GM18505 (cell line): ENCODE results near the gene DNAJC13.
A peak's percentile ranks its signal among the peaks of the same experiment; 100 is the strongest.
"Not testable (repeated sequence)": the region's sequence is repeated elsewhere in the genome, so short reads cannot be mapped to it uniquely, and the experiment has no call there.

Source experiments
- ATAC-seq: cut with Tn5 transposase; IDR thresholded peaks from one replicate; pipeline ENCODE4 v1.9.1; 2021; ENCODE audit not compliant: unreplicated experiment
- POLR2A ChIP-seq: IDR thresholded peaks from 4 replicates; pipeline ENCODE4 v1.6.1; 2011; ENCODE audit warnings: borderline replicate concordance; ENCODE audit not compliant: insufficient read depth, insufficient read length; ENCODE audit errors: extremely low read depth

The DNAJC13 gene

DNA sequence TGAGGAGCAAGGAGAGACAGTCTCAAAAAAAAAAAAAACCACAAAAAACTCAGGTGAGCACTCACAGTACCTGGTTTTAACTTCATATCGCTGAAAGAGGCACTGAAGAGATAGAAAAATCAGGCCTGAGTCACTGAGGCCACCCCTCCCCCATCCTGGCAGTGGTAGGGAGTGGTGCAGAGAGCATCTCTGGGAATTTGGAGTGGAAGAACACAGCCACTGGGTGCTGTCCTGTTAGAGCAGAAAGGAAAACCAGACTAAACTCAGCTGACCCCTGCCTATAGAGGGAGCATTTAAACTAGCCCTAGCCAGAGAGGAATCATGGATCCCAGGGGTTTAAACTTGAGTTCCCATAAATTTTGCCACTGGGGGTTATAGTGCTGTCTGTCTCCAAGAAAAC, 22.2 kb upstream of the DNAJC13 start:
- TF ChIP-seq POLR2A = no peak
- no peak for ATAC-seq

DNA sequence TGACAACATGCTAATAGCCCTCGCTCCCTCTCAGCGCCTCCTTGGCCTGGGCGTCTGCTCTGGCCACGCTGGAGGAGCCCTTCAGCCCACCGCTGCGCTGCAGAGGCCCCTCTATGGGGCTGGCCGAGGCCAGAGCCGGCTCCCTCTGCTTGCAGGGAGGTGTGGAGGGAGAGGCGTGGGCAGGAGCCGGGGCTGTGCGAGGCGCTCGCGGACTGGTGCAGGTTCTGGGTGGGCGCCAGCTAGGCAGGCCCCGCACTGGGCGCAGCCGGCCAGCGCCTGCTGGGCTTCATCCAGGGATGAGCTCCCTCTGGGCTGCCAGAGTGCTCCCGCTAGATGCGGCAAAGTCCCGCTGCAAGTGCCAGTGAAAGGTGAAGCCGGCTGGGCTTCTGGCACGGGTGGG, 21.0 kb upstream of the DNAJC13 start:
- no peak for TF ChIP-seq POLR2A
- no peak for ATAC-seq

DNA sequence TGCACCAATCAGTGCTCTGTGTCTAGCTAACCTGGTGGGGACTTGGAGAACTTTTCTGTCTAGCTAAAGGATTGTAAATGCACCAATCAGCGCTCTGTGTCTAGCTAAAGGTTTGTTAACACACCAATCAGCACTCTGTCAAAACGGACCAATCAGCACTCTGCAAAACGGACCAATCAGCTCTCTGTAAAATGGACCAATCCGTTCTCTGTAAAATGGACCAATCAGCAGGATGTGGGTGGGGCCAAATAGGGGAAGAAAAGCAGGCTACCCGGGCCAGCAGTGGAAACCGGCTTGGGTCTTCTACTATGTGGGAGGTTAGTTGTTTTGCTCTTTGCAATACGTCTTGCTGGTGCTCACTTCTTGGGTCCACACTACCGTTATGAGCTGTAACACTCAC, 20.5 kb upstream of the DNAJC13 start:
- ATAC-seq = not testable (repeated sequence)

DNA sequence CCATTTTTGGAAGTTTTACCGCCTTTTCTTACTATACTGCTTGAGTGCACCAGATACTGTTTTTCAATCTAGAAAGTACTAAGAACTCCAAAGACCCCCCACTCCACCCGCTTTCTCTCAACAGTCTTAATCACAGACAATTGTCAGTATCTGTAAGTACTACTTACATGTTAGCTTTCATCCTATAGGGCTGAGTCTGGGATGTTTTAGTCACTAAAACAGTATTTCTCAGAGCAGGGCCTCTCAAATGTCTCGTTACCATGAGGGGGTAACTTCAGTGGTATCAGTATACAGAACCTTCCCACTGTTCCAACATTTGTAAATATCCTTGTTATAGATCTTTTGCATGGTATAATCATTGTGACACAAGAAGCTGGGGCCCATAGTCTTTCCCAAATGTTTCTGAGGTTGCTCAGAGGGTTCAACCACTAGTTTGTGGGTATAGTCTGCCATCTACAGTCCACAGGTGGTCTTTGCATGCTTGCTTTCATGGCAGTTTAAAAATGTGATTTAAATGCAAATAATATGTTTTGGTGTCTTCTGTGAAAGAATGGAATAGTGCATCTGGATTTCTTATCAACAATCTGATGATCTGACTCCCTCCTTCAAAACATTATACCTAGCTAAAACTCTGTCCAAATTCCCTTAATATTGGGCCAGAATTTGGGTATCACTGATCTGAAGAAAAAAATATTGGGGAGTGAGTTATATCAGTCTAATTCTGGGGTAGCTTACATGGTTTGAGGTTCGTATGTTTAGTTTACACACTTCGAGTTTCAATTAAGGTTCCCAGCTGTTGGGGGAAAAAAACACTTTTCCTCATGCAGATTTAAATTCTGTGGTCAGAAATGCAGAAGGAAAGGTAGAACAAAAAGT, 18.0 kb upstream of the DNAJC13 start:
- no peak for ATAC-seq
- TF ChIP-seq POLR2A = no peak

DNA sequence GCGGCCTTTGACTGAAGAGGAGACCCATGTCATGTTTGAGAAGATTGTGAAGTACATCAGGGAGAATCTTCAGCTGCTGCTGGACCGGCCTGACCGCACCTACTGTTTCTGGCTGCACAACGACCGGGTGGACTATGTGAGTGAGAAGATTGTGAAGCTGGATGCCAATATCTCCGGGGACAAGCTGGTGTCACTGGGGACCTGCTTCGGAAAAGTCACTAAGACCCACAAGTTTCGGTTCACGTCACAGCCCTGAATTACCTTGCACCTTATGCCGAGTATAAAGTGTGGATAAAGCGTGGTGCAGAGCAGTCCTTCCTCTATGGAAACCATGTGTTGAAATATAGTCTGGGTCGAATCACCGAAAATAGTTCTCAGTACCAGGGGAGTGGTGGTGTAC, 16.0 kb upstream of the DNAJC13 start:
- no peak for ATAC-seq
- TF ChIP-seq POLR2A = no peak

DNA sequence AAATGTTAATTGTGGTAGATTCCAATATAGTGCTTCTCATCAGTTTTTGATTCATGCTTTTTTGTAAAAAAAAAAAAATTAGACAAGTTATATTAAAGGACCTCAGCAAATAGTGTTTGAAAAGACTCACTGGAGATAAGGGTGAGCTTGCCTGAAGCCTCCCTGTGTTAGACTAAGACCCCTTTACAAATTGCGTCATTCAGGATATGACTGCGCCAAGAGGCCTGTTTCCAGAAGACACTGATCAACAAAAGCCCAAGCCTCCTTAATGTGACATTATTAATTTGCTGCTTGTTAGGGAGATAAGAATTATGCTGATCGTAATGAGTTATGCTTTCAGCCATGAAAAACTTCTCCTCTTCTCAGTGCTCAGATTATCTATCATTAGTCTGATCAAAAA, 13.0 kb upstream of the DNAJC13 start:
- ATAC-seq = no peak
- TF ChIP-seq POLR2A = no peak

DNA sequence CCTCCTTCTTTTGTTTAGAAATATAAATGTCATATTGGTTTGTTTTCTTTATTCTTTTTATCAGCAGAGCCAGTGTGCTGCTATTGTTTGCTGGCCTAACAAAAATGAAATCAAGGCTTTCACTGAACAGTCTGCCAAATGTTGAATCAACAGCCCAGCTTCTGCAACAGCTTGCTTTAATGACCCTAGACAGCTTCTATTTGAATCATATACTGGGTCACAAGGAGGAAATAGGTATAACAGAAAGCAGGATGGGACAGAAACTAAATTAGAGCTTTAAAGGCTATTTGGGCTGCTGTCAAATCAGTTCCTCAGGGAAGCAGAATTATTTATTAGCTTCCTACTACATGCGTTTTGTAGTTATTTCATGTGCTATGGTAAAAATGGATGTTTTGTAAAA, 12.1 kb upstream of the DNAJC13 start:
- no peak for TF ChIP-seq POLR2A
- ATAC-seq = no peak

DNA sequence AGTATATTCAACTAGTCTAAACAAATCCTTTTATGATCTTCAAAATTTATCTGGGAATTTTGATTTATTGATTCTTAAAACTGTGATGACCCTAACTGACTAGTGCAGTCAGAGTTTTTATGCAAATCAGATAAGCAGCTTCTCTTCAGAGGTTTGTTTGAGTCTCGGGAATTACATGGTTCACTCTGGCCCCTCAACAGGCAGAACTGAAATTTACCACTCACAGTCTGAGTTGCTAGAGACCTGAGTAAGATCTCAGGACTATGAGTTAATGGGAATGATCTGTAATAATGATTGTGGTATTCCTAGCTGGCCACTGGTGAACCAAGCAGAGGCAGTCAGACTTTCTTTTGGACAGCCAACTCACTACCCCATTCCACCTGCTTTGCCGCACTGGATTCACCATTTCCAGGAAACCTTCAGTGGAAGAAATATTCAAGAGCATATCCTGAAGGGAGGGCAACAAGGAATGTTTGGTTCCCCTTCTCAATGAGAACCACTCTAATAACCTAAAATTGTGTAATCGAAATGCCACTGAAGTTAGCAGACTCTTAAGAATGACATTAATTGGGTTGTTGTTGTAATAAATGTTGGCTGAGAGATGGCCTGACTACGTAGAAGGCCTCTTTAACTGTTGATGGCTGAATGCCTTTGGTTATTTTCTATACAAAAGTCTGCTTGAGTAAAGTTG, 11.5 kb upstream of the DNAJC13 start:
- no peak for ATAC-seq
- no peak for TF ChIP-seq POLR2A

DNA sequence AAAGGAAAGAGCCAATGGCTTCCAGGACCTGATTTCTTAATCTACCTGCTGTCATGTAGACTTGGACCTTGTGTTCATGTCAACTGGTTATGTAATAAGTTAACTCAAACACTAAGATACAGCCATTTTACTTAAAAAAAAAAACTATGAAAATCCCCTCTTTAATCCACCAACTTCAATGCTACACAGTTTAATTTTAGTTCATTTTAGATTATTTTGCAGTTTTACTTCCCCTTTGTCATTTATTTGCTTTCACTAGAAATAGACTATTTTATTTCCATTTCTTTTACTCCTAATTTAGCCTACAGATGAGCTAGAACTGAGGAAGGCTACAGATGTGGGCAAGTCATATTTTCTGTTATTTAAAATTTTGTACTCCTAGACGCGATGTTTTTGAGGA, 10.7 kb upstream of the DNAJC13 start:
- no peak for ATAC-seq
- no peak for TF ChIP-seq POLR2A

DNA sequence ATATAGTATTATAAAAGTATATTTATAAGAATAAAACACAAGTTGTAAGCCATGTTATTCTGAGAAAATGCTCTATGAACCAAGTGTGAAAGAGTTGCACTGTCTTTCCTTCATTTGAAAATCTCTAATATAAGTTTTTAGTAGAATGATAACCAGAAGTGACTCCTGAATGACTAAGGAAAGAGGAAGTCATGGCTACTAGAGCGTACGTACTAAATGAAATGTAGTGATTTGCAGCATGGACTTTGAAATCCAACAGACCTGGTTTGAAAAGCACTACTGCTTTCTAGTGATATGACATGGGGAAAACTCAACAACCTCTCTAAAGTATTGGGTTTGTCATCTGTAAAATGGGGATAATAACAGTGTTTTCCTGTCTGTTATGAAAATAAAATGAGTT, 10.3 kb upstream of the DNAJC13 start:
- no peak for TF ChIP-seq POLR2A
- no peak for ATAC-seq

DNA sequence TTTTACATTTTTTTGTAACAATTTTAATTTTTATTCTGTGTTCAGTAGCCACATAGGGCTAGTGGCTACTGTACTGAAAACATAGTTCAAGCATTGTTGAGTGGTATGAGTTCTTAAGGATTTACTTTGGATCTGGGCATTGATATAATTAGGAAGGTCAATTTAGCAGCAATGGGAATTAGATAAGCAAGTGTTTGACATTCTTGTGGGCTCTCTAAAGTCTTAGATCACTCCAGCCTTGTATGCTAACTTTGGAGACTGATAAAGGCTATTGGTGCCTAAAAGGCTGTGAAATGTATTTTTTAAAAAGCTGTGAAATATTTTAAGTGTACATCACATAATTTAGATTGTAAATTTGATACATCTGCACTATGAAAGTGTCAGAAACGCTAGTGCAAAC, 2.5 kb upstream of the DNAJC13 start:
- ATAC-seq = no peak

DNA sequence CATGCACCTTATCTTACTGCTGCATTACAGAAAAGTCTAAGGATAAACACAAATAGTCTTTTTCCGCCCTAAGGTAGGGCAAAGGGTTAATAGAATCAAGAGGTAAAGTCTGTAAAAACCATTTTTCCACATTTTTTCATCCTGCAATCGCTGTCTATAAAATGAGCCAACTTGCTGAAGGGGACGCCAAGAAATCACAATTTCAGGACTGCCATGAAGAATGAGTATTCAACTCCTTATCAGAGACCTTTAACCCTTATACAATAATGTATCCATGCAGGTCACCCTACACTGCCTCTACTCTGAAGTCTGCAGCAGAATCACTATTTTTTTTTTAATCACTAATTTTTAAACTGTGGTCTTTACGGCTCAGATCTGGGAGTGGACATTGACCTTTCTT, 1.1 kb upstream of the DNAJC13 start:
- TF ChIP-seq POLR2A = no peak
- ATAC-seq = no peak

More for the DNA sequence above, 2.5 kb upstream of the DNAJC13 start:
- no peak for TF ChIP-seq POLR2A

DNA sequence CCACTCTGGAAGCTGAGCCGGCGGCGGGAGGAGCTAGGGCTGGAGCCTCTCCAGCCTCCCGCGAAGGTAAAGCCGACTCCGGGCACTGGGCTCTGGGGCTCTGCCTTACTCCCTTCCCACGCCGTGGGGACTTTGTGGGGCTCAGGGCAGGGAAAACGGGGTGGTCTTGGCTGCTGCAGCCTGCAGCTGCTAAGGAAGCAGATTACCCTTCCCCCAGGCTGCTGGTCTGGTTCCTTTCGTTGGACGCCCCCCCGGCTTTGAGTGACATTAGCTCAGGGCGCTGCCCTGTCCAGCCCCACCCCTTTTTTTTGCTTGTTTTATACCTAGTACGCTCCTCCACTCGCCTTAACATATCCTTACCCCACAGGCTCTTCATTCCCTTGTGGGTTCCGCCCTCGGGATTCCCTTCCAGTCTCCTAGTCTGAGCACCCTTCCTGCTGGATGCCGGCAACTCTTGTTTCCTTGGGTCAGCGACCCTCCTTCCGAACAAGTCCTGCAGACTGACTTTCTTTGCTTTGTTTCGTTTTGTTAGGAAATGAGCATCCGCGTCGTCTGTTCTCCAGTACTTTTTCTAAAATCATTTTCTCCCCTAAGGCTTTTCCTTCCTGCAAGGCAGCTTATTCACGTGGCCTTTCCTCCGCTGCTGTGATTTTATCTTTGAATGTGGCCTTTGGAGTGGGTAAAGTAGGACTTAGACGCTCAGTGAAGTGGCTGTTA, 551 bp downstream of the DNAJC13 start:
- peak; percentile 59 for TF ChIP-seq POLR2A
- peak; percentile 36 for ATAC-seq

DNA sequence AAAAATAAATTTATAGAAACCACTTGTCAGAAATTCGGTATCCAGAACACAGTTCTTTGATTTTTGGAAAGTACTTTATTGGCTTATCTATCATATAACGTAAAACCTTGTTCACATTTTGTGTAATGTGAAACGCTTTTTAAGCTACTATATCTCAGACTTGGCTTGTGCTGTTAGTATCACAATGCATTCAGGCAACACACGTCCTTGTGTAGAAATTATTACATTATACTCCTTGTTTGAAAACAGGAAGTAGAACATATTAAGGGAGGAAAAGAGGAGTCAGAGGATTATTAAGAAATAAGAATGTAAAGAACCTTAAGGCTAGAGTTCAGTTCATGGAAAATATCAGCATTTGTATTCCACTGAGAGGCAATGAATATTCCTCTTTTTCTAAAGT, 1.6 kb downstream of the DNAJC13 start:
- ATAC-seq = no peak
- no peak for TF ChIP-seq POLR2A
